NCI-H1694 (cell line): Measurements from ENCODE around the gene PROP1.
A peak's percentile ranks its signal among the peaks of the same experiment; 100 is the strongest.
"Not testable (repeated sequence)": the region's sequence is repeated elsewhere in the genome, so short reads cannot be mapped to it uniquely, and the experiment has no call there.

ENCODE experiments used
- DNase-seq: peaks from one replicate; lab custom pipeline; 2025; lab: John Stamatoyannopoulos, UW

Gene PROP1

GRCh38 chr5:177982072-177982727 is 13.8 kb downstream of the PROP1 start:
- no peak for DNase-seq

DNA sequence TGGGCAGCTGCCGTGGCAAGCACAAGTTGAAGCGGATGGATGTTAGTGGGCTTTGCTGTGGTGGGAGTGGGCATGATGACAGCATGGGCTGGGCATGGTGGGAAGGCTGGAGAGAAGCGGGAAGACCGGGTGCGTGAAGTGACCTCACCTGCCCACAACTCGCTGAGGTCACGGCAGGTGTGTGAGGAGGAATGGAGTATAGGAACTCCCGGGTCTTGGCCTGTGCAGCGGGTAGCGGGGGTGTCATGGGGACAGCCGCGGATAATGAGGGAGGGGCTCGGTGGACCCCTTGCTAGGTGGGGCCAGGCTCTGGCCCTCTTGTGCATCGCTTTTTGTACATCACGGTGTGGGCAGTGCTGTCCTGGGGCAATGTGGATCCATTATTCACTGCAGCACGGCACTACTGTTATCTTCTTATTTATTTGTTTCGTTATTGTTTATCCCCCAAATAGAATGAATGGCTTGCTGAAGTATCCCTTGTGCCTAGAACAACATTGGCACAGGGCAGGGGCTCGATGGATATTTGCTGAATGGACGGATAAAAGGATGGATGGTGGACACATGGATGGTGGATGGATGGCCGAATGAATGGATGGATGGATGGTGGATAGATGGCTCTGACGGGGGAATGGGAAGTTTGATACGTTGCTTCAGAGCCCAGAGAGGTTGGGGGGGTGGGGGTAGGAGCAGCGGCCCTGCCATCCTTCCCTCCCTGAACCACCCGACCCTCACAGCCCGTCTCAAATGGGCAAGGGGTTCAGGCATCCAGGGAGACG is 14.6 kb downstream of the PROP1 start:
- DNase-seq: no peak

DNA sequence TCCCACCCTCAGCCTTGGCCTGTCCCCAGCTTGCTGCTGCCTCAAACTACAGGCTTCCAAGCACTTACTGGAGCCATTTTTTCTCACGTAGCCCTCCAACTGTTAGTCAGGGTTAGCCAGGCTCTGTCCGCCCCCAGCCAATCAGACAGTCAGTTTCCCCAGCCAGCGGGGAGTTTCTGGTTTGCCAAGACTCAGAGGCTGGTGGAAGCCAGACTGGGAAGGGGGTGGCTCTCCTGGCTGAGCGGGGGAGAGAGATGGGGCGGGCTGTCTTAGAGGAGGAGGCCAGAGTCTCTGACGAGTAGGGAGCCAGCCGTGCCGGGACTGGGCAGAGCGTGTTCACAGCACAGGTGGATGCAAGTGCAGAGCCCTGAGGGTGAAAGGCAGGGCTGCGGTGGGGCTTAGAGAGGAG is 15.3 kb downstream of the PROP1 start:
- DNase-seq: no peak

- DNase-seq: not testable (repeated sequence)
Observed at GRCh38 chr5:177977600-177977999, 18.4 kb downstream of the PROP1 start.

DNA sequence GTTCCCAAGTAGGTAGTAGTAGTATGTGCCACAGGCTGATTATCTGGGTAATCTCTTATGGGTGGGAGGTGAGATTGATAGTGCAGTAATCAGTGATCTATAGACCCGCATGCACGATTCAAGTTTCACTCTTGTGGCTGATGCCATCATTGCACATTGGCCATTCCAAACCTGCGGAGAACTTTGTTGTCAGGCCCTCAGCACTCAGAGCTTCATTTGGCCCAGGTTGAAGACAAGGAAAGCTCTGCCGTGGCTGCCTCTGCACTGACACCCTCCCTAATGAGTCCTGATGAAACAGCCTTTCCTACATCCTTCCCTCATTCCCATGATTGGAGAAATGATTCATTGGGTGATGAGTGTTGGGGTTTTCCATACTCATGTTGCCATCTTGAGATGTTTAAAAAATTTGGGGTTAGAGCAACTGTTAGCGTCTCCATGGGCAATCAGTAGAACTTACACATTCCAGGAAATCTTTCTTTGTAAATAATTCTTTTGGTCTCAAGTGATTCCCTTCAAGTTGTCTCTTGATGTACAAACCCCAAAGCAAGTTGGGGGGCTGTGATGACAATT is 22.9 kb downstream of the PROP1 start:
- no peak for DNase-seq

DNA sequence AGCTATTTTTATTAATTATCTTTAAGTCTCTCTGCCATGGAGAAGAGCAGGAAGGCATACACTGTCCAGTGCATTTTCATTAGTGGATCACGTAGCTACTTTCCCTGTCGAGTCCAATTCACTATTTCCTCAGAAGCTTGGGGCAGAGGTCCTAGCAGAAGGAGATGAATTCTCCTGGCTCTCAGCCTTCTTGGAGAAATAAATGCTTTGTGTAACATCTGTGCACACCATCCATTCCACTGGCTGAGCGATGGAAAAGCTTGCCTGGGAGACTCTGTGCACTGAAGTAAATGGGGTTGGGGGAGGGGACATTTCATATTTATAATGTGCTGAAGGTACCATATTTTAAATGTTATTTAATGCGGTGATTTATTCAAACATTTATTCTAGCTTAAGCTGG is 23.4 kb downstream of the PROP1 start:
- DNase-seq: no peak

DNA sequence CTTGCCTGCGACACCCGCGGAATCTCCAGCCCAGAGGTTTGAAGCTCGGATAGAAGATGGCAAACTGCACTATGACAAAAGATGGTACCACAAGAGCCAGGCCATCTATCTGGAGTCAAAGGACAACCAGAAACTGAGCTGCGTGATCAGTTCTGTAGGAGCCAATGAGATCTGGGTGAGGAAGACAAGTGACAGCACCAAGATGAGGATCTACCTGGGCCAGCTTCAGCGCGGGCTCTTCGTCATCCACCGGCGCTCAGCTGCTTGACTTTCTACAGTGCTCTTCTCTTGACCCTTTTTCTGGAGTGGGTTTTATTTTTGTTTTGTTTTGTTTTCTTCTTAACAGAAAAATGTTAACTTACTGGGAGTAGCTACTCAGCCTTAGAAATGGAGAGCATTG is 24.0 kb downstream of the PROP1 start:
- not testable (repeated sequence) for DNase-seq

DNA sequence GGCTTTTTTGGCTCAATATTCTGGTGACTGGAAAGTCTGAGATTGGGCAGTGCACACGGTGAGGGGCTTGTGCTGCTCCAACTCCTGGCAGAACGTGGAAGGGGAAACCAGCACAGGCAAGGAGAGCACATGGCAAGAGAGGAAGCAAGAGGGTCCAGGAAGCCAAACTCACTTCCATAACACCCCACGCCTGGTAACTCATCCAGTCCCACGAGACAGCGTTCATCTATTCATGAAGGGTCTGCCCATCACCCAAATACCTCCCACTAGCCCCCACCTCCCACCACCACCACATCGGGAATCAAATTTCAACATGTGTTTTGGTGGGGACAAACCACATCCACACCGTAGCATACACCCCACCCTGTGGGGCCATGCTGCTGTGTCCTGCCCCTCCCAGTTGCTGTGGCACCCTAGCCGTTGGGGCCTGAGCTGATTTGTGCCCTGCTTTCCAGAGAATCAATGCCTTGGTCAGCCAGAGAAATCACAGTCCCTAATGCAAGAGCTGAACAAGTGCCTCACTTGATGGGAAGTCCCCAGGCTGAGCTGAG is 27.3 kb downstream of the PROP1 start:
- DNase-seq: no peak

GRCh38 chr5:177967221-177967887 is 28.7 kb downstream of the PROP1 start:
- no peak for DNase-seq

DNA sequence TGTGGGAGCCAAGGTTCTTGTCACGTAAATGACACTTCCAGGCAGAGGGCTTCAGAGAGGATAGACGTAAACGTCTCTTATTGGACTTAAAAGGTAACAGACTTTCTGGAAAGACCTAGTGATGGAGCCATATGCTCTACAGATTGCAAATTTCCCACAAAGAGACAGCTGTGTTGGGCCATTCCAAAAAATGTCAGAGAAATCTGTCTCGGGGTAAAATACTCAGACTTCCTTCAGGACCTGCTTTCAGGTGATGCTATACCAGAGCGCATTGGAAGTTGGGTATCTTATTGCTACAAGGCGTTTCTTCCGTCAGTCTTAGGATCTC is 29.2 kb downstream of the PROP1 start:
- DNase-seq: no peak

DNA sequence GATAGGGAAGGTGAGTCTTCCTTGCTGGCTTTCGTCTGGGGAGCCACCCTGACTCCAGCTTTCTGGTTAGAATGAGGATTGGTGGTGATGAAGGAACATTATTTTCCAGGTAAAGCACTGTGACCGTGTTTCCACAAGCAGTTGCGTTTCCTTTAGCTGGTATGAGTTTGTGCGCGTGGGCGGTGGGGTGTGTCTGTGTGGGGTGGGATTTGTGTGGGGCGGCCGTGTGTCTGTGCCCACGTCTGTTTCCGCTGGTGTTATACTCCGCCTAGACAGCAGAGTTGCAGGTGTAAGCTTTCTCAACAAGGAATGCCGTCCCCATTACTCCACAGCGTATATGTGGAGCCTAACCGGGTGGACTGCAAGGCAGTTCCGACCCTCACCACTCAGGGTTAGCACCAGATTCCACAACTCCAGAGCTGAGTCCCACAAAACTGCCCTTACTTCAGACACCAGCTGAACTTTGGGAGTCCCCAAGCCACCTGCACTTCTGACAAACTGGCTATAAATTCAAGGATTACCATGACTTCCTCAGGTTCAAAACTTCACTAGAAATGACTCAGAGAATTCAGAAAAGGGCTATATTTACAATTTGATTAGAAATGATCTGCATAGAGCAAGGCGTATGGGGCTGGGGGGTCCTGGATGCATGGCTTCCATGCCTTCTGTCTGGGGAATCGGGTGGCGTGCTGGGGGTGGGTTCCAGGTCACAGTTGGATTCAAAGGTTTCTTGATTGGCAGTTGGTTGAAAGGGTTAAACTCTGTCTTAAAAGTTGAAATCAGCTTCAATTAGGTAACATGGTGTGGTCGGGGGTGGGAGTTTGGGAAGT is 29.8 kb downstream of the PROP1 start:
- no peak for DNase-seq

GRCh38 chr5:177964471-177964870 is 31.6 kb downstream of the PROP1 start:
- DNase-seq: no peak

- DNase-seq: no peak
Observed at GRCh38 chr5:177963966-177964365, 32.1 kb downstream of the PROP1 start.

- no peak for DNase-seq
Observed at GRCh38 chr5:177959315-177959714, 36.7 kb downstream of the PROP1 start.

GRCh38 chr5:177958696-177959095 is 37.3 kb downstream of the PROP1 start:
- DNase-seq: no peak

DNA sequence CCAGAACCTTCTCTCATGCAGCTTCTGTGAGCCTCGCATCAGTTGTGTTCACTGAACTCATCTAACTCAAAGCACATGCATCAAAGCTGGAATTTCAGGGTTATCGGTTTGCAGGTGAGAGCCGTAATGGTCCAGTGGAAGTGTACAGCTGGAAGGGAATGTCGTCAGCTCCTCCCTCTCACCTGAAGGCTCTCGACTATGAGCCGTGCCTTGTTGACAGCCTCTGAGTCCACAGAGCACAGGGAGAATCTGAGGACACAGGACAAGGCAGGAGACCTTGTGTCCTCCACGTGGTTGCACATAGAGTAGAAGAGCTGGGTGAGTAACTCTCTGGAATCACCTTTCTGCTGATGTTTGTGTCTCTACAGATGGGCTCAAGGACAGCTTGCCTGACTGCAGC is 38.8 kb downstream of the PROP1 start:
- DNase-seq: no peak

DNA sequence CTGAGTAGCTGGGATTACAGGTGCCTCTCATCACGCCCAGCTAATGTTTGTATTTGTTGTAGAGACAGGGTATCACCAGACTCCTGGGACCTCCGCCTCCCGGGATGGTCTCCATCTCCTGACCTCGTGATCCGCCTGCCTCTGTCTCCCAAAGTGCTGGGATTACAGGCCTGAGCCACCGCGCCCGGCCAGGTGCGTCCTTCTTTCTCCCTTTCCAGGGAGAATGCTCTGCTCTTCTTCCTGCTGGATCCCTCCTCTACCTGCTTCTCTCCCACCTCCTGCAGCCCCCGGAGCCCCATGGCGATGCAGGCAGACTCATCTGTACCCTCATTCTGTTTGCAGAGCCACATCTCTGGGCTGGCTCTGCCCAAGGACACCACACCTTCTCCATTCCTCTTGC is 42.9 kb downstream of the PROP1 start:
- not testable (repeated sequence) for DNase-seq

DNA sequence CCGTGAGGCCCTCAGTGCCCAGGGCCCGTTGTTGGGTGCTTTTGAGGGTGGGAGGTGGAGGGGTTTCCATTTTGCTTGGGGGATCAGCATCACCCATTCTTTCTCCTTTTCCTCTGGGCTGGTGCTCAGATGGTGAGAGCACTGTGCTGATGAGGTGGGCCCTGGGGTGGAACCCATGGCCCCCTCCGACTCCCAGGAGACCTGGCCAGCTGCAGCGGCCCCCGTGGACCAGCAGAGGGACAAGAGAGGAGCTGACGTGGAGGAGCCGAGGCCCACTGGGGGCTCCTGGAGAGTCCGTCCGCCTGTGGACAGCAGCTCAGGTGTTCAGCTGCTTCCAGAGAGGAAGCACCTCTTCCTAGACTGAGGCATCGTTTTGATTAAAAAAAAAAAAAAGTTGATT is 46.4 kb downstream of the PROP1 start:
- DNase-seq: not testable (repeated sequence)

DNA sequence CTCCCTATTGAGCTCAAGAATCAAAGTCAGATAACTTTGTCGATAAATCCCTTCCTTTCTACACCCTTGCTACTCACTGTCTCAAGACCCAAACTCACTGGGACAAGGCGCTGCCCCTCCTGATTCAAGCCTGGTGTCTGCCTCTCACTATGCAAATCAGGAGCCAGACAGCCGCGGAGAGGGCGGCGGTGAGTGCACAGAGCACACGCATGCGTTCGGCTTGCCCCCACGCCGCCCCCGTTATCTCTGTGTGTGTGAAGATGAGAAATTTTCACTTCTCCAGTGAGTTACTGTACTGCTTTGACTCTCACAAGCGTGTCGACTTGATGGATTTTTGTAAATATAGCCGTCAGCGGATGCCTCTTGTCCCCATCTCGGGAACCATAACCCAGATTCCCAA is 47.0 kb downstream of the PROP1 start:
- DNase-seq: not testable (repeated sequence)

- peak; percentile 74 for DNase-seq
Observed at GRCh38 chr5:177947912-177948311, 48.1 kb downstream of the PROP1 start.

DNA sequence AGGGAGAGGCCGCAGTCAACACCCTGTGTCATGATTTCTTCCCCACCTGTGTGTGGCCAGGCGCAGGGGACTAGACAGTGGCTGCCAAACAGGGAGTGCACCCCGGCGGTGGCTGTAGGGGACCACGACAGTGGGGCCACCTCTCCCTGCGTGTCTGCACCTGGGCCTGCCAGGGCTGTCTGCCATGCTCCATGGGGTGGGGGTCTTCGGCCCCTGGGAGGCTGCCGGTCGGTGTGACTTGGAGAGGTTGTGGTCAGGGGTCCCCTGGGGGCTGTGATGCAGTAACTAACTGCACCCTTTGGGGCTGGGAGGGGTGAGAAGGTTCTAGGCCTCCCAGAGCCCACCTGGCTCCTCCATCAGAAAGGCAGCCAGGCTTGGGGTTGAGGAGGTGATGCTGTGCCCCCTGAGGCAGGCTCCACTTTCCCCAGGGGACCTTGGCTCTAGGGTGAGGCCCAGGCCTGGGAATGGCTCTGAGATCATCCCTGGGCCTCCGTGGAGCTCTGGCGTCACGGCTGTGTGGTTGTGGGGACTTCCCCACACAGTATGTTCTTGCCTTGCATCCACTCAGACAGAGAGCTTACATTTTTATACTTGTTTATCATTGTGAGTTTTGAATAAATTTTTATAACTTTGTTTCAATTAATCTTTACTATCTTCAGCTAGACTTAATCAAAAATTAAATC is 50.3 kb downstream of the PROP1 start:
- DNase-seq: not testable (repeated sequence)
